Suprapubic skin (tissue), 4 donors: ENCODE data around the gene STK32B. TPM values are rescaled to one million over a fixed set of nuclear protein-coding genes. Genes with fewer than 3 reads are reported as not detected.

Source experiments
- DNase-seq, 2 donors: peaks; one replicate each; pipeline ENCODE4 v3.0.0-alpha.2; 2019; ENCODE audit warnings: low spot score in 2 of 2
- H3K27ac ChIP-seq: fragments of 200-600 bp; sonication (generic); one replicate; pipeline ENCODE4 v1.5.1; 2019
- H3K27me3 ChIP-seq: fragments of 200-600 bp; sonication (generic); one replicate; pipeline ENCODE4 v1.5.1; 2019
- H3K36me3 ChIP-seq: fragments of 200-600 bp; sonication (generic); one replicate; pipeline ENCODE4 v1.5.1; 2019
- H3K4me1 ChIP-seq: fragments of 200-600 bp; sonication (generic); one replicate; pipeline ENCODE4 v1.5.1; 2019
- H3K4me3 ChIP-seq: fragments of 200-600 bp; sonication (generic); one replicate; pipeline ENCODE4 v1.5.1; 2019; ENCODE audit warnings: mild to moderate bottlenecking
- H3K9me3 ChIP-seq: fragments of 200-600 bp; sonication (generic); one replicate; pipeline ENCODE4 v1.5.1; 2019
- EP300 ChIP-seq: sonication (generic); formaldehyde crosslinking; IDR thresholded peaks from one replicate; pipeline ENCODE4 v1.6.1; 2017; ENCODE audit warnings: antibody characterized with exemption
- POLR2A ChIP-seq, 2 donors: fragments of 450-650 bp; IDR thresholded peaks; one replicate each; pipeline ENCODE4 v1.6.1; 2017; ENCODE audit warnings: antibody characterized with exemption in 2 of 2, mild to moderate bottlenecking in 2 of 2, moderate library complexity in 2 of 2
- POLR2AphosphoS5 ChIP-seq, 3 donors: sonication (generic); formaldehyde crosslinking; IDR thresholded peaks; one replicate each; pipeline ENCODE4 v1.6.1; 2017; ENCODE audit warnings: antibody characterized with exemption in 3 of 3
- WGBS: methylation state at CpG from one replicate; pipeline ENCODE4 v1.1.5; 2018; 5-methylcytosine and 5-hydroxymethylcytosine counted together
- total RNA-seq, 4 donors: library from RNA; depleted of rRNA; stranded (reverse); fragments of >200 nt; gene quantifications; one replicate each; pipeline ENCODE4 v1.1.0, GENCODE V29; 2016
- TF ChIP-seq, protein P1 (sequence below), 2 donors: fragments of 200-600 bp in 1 of 2; fragments of 450-650 bp in 1 of 2; sonication (generic) in 1 of 2; IDR thresholded peaks; one replicate each; pipeline ENCODE4 v1.5.1; 2016 to 2019; ENCODE audit warnings: antibody characterized with exemption in 2 of 2, mild to moderate bottlenecking in 1 of 2, moderate library complexity in 1 of 2

STK32B gene
- total RNA-seq, 4 donors from 2014 or later = 0.76 to 2.2 (median 1.2) TPM

DNA sequence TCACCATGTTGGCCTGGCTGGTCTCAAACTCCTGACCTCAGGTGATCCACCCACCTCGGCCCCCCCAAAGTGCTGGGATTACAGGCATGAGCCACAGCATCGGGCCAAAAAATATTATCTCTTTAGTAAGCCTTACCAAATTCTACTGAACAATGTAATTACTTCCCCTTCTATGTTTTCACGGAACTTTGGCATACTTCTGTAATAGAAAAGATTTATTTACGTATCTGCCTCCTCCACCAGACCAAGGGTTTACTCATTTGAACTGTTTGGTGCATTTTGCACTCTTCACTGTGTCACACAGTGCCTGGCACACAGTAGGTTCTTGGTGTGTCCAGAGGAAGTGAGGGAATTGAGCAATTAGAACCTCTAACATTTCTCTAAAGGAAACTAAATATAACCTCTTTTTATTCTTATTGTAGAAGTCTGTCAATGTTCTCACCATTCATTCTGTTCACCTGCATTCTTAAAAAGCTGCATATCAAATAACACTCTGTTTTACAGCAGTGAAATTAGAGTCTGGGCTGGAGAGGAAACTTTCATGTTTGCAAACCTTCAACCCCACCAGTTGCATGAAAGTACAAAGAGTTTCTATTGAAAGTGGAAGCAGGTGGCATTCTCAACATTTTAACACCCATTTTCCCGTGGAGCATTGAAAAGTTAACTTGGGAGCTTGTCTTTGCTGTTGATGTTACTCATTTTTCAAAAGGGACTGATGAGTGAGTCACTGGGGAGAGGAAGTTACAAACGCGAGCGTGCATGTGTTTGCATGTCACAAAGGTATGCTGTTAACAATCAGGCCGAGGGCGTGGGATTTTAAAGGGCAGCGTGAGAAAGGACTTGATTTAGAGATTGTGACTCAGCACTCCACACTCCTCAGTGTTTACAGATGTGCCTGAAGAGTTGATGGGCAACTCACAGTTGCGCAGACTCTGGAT is 314.1 kb downstream of the STK32B start:
- no peak for TF ChIP-seq EP300
- TF ChIP-seq POLR2AphosphoS5 (IDR thresholded peaks at IDR 0.05) = peak in 1 of 3 donors; percentile 32
- no peaks in the 10 kb centered on the region for H3K36me3 ChIP-seq
- peak overlapping the region; percentile 84 for H3K27ac ChIP-seq
- DNase-seq = peak in 1 of 2 donors; percentile 77
- no peaks in the 10 kb centered on the region for H3K9me3 ChIP-seq
- WGBS = 35% methylated on average over 12 of the region's 12 CpGs
- peaks cover 20% of the 10 kb centered on the region for H3K4me1 ChIP-seq
- no peak overlapping the region for H3K4me3 ChIP-seq
- H3K27me3 ChIP-seq = no peaks in the 10 kb centered on the region

DNA sequence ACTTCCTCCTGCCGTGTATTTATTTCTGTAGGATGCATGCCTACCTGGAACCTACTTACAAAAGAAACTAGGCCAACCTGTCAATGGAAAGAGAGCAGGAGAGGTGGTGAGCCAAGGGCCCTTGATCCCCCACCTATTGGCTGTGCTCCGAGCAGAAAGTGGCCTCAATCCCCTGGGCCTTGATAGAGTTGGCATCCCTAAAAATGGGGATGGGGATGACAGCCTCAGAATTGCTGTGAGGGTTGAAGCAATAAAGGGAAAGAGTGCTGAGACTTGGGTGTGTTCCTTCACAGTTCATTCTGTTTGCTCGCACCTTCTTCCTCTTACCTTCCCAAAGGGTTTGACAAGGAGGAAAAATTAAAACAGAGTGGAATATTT is 314.7 kb downstream of the STK32B start:
- Histone ChIP-seq H3K27me3 (no peaks in the 10 kb centered on the region), H3K36me3 (no peaks in the 10 kb centered on the region), H3K27ac (peak overlapping the region; percentile 84), H3K4me1 (peaks cover 20% of the 10 kb centered on the region), H3K9me3 (no peaks in the 10 kb centered on the region), H3K4me3 (no peak overlapping the region)
- no peak for DNase-seq
- WGBS = 55% methylated on average over 3 of the region's 3 CpGs
- TF ChIP-seq POLR2A (IDR thresholded peaks at IDR 0.05) (no peak), POLR2AphosphoS5 (IDR thresholded peaks at IDR 0.05) (no peak), EP300 (no peak)
- TF ChIP-seq, protein P1, sequence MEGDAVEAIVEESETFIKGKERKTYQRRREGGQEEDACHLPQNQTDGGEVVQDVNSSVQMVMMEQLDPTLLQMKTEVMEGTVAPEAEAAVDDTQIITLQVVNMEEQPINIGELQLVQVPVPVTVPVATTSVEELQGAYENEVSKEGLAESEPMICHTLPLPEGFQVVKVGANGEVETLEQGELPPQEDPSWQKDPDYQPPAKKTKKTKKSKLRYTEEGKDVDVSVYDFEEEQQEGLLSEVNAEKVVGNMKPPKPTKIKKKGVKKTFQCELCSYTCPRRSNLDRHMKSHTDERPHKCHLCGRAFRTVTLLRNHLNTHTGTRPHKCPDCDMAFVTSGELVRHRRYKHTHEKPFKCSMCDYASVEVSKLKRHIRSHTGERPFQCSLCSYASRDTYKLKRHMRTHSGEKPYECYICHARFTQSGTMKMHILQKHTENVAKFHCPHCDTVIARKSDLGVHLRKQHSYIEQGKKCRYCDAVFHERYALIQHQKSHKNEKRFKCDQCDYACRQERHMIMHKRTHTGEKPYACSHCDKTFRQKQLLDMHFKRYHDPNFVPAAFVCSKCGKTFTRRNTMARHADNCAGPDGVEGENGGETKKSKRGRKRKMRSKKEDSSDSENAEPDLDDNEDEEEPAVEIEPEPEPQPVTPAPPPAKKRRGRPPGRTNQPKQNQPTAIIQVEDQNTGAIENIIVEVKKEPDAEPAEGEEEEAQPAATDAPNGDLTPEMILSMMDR (IDR thresholded peaks at IDR 0.05) = no peak

DNA sequence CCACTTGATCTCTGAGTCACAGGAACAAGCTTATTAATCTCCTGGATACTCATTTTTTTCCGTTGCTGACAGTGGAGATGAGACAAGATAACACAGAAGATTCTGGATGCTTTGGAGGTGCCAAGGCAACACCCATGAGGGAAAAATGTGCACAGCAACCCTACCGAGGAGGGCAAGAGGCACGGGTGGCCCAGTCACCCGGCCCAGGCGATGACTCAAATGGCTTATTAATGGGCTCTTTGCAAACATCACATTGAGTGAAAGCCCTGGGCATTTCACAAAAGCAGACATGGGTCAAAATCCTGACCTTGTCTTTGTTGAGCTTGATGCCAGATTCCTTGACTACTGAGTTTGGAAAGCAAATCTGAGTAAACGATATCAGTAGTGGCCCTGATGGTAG is 315.1 kb downstream of the STK32B start:
- Histone ChIP-seq H3K36me3 (no peaks in the 10 kb centered on the region), H3K4me1 (peaks cover 20% of the 10 kb centered on the region), H3K27me3 (no peaks in the 10 kb centered on the region), H3K27ac (peak overlapping the region; percentile 84), H3K9me3 (no peaks in the 10 kb centered on the region), H3K4me3 (no peak overlapping the region)
- no peak for TF ChIP-seq POLR2A (IDR thresholded peaks at IDR 0.05)
- TF ChIP-seq EP300 = no peak
- no peak for TF ChIP-seq POLR2AphosphoS5 (IDR thresholded peaks at IDR 0.05)
- TF ChIP-seq, protein P1 (IDR thresholded peaks at IDR 0.05) = no peak
- 40% methylated on average over 6 of the region's 6 CpGs for WGBS
- no peak for DNase-seq

DNA sequence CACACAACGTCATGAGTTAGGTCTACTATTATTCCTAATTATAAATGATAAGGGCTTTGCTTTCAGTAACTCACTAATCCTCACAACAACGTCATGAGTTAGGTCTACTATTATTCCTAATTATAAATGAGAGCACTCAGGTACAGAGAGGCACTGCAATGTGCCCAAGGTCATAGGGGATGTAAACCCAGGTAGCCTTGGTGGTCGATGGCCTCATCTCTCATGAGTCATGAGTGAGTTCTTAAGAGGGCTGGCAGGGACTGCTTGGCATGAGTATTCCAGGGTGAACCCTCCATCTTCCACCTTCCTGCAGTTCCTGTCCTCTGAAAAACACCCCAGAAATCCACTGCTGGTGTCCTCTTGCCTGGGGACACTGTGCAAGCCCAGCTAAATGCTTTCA is 317.1 kb downstream of the STK32B start:
- no peaks in the 10 kb centered on the region for H3K9me3 ChIP-seq
- no peaks in the 10 kb centered on the region for H3K36me3 ChIP-seq
- peaks cover 20% of the 10 kb centered on the region for H3K4me1 ChIP-seq
- no peak overlapping the region for H3K4me3 ChIP-seq
- WGBS = 89% methylated on average over 3 of the region's 3 CpGs
- TF ChIP-seq, protein P1 (IDR thresholded peaks at IDR 0.05) = no peak
- no peak for DNase-seq
- H3K27me3 ChIP-seq = no peaks in the 10 kb centered on the region
- H3K27ac ChIP-seq = no peak overlapping the region

DNA sequence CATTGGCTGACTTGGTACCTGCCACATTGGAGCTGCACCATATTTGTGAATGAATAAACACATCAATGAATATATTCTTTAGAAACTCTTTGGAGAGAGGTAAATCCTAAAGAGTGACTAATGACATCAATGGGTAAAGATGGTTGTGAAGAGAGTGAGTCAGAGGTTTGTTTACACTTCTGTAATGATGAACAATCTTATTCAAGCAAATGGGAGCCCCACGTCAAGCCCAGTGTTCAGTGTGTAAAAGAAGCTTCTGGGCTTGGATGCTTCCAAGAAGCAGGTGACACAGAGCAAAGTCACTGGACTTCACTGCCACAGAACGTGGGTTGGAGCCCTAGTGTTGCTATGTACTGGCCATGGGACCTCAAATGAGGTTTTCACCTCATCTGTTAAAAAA is 319.0 kb downstream of the STK32B start:
- H3K4me3 ChIP-seq = no peak overlapping the region
- H3K27ac ChIP-seq = no peak overlapping the region
- H3K4me1 ChIP-seq = peaks cover 14% of the 10 kb centered on the region
- no peaks in the 10 kb centered on the region for H3K36me3 ChIP-seq
- DNase-seq = peak in 1 of 2 donors; percentile 20
- no peaks in the 10 kb centered on the region for H3K27me3 ChIP-seq
- H3K9me3 ChIP-seq = no peaks in the 10 kb centered on the region
- TF ChIP-seq, protein P1 (IDR thresholded peaks at IDR 0.05) = no peak
- TF ChIP-seq EP300 (no peak), POLR2AphosphoS5 (IDR thresholded peaks at IDR 0.05) (no peak), POLR2A (IDR thresholded peaks at IDR 0.05) (no peak)
- 89% methylated on average over 2 of the region's 2 CpGs for WGBS
